ENCODE results near the gene RNF220.

RNF220 gene

DNA sequence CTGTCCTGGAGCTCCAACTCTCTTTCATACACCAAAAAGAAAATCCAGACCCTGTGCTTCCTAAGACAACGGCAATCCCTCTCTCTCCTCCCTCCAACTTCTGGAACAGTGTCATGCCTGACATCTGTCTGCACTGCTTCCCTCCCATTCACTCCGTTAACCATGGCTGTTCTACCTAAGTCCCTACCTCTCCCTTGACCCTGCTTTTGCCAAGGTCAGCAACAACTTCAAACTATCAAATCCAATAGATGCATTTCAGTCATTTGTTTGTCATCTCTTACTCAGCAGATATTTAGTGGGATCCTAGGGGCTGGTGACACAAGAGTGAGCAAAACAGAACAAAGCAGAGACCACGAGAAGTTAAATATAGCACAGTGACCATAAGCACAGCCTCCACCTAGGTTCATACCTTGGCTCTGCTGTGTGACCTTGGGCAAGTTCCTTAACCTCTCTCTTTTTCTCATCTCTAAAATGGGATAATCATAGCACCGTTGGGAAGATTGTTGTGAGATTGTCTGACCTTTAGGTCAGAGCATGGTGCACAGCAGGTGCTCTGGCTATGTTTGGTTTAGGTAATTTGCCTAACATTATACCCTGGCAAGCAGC lies 180.4 kb downstream of the RNF220 start:
- no peak for DNase-seq (ENCODE audit: low read depth, low spot score)
- no peaks in the 10 kb centered on the region for H3K36me3 ChIP-seq (ENCODE audit: insufficient read depth, low read length)
- no peak overlapping the region for H3K27ac ChIP-seq
- no peak overlapping the region for H3K9ac ChIP-seq (ENCODE audit: insufficient read length)
- no peaks in the 10 kb centered on the region for H3K9me3 ChIP-seq (ENCODE audit: low read depth, low read length)
- H3K4me3 ChIP-seq, result no peak overlapping the region
- TF ChIP-seq POLR2AphosphoS5 (IDR thresholded peaks at IDR 0.05; ENCODE audit: borderline replicate concordance, low read depth, low read length) (no peak), EZH2 (IDR thresholded peaks at IDR 0.05) (no peak), FOXP2 (optimal IDR thresholded peaks at IDR 0.05; ENCODE audit: control extremely low read depth, extremely low read length, insufficient read depth) (no peak)

DNA sequence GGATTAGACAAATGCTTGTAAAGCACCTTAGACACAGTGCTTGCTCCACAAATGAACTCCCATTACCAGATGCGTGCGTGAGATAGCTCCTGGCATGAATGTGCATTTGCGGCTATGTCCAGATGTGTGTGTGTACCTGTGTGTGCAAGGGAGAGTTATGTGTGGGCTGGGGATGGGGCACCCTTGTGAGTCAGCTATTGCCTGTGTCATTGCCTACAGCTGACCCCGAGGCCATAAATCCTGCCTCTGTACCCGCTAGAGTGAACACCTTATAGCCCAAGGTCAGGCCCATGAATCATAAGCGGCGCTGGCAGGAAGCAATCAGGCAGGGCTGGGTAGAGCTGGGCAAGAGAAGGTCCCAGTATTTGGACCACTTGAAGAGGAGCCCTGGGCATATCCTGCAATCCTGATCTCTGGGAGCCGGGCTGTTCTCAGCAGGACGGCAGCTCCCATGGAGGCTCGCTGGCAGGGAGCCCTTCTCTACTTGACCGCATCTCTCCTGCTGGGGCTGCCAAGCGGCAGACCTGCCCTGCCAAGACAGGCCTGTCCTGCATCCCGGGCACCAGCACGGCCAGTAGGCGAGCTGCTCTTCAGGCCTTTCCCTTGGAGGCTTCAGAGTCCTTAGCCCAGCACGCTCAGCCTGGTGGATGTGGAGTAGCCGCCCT lies 182.9 kb downstream of the RNF220 start:
- H3K9ac ChIP-seq (ENCODE audit: insufficient read length), result no peak overlapping the region
- H3K36me3 ChIP-seq (ENCODE audit: insufficient read depth, low read length), result no peaks in the 10 kb centered on the region
- no peak for TF ChIP-seq FOXP2 (optimal IDR thresholded peaks at IDR 0.05; ENCODE audit: control extremely low read depth, extremely low read length, insufficient read depth)
- H3K9me3 ChIP-seq (ENCODE audit: low read depth, low read length), result no peaks in the 10 kb centered on the region
- H3K27ac ChIP-seq, result no peak overlapping the region
- no peak for DNase-seq (ENCODE audit: low read depth, low spot score)
- no peak overlapping the region for H3K4me3 ChIP-seq

DNA sequence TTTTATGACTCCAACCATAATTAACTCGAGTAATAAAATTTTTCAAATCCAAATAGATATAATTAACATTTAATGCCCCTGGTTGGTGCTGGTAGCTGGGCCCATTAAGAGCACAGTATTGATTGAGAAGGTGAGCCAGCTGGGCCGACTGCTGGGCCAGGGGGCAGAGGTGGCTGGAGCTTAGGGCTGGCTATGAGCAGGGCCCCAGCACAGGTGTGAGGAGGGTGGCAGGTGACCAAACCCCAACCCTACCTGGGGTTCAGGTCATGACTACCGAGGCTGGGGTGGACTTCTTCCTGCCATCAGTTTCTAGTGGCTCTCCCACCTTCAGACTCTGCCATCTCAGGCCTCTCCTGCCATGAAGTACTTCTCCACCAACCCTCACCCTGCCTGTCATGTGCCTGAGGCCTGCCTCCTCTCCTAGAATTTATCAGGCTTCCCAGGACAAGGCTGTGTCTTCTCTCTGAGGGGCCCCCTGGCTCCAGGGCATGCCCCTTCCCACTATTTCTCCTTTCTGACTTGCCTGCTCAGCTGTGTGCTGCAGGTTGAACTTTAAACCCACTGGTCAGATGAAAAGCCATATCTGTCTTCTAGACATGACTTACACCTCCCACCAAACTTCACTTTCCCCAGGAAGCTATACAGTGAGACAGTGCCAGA lies 183.6 kb downstream of the RNF220 start:
- no peak overlapping the region for H3K4me3 ChIP-seq
- H3K9me3 ChIP-seq (ENCODE audit: low read depth, low read length), result no peaks in the 10 kb centered on the region
- H3K27ac ChIP-seq, result no peak overlapping the region
- H3K9ac ChIP-seq (ENCODE audit: insufficient read length), result no peak overlapping the region
- TF ChIP-seq EZH2 (IDR thresholded peaks at IDR 0.05), result no peak
- TF ChIP-seq POLR2AphosphoS5 (IDR thresholded peaks at IDR 0.05; ENCODE audit: borderline replicate concordance, low read depth, low read length), result no peak
- no peak for TF ChIP-seq FOXP2 (optimal IDR thresholded peaks at IDR 0.05; ENCODE audit: control extremely low read depth, extremely low read length, insufficient read depth)
- no peaks in the 10 kb centered on the region for H3K36me3 ChIP-seq (ENCODE audit: insufficient read depth, low read length)
- DNase-seq (ENCODE audit: low read depth, low spot score), result no peak

DNA sequence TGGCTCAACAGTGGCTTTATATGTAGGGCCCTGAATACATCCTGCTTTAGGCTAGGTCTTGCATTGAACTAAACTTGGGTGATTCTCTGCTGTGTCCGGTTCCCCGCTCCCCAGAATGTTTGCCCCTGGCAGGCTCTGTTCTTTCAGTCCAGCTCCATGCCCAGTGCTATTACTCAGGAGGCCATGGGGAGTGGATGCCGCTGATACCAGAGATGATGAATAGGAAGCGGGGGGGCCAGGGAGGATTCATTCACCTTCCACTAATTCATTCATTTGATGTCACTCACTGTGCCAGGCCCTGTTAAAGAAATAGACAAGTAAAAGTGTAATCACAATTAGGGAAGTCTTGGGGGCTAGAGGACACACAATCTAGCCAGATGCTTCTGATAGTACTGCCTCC lies 185.4 kb downstream of the RNF220 start:
- Histone ChIP-seq H3K9me3 (ENCODE audit: low read depth, low read length) (no peaks in the 10 kb centered on the region), H3K27ac (no peak overlapping the region), H3K36me3 (ENCODE audit: insufficient read depth, low read length) (no peaks in the 10 kb centered on the region), H3K4me3 (no peak overlapping the region), H3K9ac (ENCODE audit: insufficient read length) (no peak overlapping the region)
- DNase-seq (ENCODE audit: low read depth, low spot score), result no peak
- TF ChIP-seq POLR2AphosphoS5 (IDR thresholded peaks at IDR 0.05; ENCODE audit: borderline replicate concordance, low read depth, low read length) (no peak), FOXP2 (optimal IDR thresholded peaks at IDR 0.05; ENCODE audit: control extremely low read depth, extremely low read length, insufficient read depth) (no peak), EZH2 (IDR thresholded peaks at IDR 0.05) (no peak)

DNA sequence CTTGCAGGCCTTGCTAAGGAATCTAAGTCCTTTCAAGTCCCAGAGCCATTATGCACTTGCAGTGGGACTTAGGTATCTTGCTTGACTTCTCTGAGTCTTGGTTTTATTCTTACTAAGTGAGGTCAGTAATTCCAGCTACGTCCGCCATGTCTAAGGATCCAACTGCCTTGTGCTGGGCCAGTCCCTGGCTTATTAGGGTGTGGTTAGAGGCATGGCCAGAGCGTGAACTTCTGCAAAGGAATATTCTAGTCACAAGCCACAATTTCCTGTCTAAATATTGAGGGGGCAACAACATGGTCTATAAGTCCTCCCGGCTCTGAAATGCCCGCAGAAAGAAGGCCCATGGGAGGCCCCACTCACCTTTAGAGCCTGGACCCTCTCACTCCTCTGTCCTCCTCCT lies 186.3 kb downstream of the RNF220 start:
- H3K9me3 ChIP-seq (ENCODE audit: low read depth, low read length), result no peaks in the 10 kb centered on the region
- no peak for DNase-seq (ENCODE audit: low read depth, low spot score)
- H3K9ac ChIP-seq (ENCODE audit: insufficient read length), result no peak overlapping the region
- no peaks in the 10 kb centered on the region for H3K36me3 ChIP-seq (ENCODE audit: insufficient read depth, low read length)
- no peak overlapping the region for H3K27ac ChIP-seq
- no peak overlapping the region for H3K4me3 ChIP-seq
- TF ChIP-seq POLR2AphosphoS5 (IDR thresholded peaks at IDR 0.05; ENCODE audit: borderline replicate concordance, low read depth, low read length) (no peak), EZH2 (IDR thresholded peaks at IDR 0.05) (no peak), FOXP2 (optimal IDR thresholded peaks at IDR 0.05; ENCODE audit: control extremely low read depth, extremely low read length, insufficient read depth) (no peak)

DNA sequence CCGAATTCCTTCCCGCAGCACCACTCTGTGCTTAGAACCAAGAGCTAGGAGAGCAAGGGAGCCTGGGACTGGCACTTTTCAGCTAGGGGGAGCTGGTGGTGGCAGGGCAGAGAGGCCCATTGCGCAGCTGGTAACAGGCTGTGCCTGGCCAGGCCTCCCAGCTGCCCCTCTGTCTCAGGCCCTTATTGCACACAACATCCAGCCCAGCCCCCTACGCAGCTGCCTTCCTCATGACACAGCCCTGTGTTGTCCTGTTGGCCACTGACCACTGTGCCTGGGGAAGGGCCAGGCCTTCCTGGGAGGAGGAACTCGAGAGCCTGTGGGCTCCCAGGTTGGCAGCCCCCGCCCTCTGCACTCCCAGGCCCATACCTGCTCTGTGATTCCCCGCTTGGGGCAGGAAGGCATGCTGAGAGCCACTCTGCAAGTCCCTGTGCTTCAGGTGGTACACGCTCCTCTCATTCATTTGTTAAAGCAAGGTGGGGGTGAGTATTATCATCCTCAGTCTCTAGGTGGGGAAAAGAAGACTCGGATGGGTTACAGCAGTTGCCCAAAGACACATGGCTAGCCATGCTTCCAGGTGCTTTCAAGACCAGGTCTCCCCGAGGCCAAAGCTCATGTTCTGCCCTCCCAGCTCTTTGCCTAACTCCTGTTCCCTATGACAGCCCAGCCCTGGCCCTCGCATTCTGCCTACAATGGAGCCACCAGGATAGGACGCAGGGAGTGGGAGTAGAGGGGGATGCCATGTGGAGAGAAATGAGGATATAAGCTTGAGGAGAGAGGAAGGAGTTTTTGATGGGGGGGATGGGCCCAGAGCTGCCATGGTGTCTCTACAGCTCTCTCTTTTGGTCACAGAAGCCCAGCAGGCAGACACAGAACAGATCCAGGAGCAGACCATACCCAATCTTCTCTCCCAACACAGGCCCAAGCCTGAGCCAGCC lies 187.4 kb downstream of the RNF220 start:
- Histone ChIP-seq H3K36me3 (ENCODE audit: insufficient read depth, low read length) (no peaks in the 10 kb centered on the region), H3K9me3 (ENCODE audit: low read depth, low read length) (no peaks in the 10 kb centered on the region), H3K4me3 (no peak overlapping the region), H3K9ac (ENCODE audit: insufficient read length) (no peak overlapping the region), H3K27ac (no peak overlapping the region)
- no peak for DNase-seq (ENCODE audit: low read depth, low spot score)
- TF ChIP-seq EZH2 (IDR thresholded peaks at IDR 0.05), result no peak
- no peak for TF ChIP-seq FOXP2 (optimal IDR thresholded peaks at IDR 0.05; ENCODE audit: control extremely low read depth, extremely low read length, insufficient read depth)
- no peak for TF ChIP-seq POLR2AphosphoS5 (IDR thresholded peaks at IDR 0.05; ENCODE audit: borderline replicate concordance, low read depth, low read length)

DNA sequence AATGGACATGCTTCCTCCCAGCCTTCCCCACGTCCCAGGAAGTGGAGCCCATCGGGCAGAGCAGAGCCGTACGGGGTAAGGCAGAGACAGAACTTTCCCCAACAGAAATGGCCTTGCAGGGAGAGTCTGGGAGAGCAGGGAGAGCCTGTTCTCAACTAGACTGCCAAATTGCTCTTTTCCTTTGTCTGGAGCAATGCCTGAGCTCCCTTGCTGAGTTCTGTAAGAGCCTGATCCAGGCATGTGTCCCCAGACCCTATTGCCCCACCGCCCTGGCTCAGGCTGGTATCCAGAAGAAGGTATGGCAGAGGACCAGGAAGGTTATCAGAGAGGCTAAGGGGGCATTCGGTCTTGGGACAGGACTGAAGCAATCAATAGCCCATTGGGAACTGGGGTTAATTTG lies 189.3 kb downstream of the RNF220 start:
- H3K27ac ChIP-seq, result no peak overlapping the region
- no peak overlapping the region for H3K4me3 ChIP-seq
- no peak for DNase-seq (ENCODE audit: low read depth, low spot score)
- H3K9ac ChIP-seq (ENCODE audit: insufficient read length), result no peak overlapping the region
- no peaks in the 10 kb centered on the region for H3K9me3 ChIP-seq (ENCODE audit: low read depth, low read length)
- H3K36me3 ChIP-seq (ENCODE audit: insufficient read depth, low read length), result no peaks in the 10 kb centered on the region
- TF ChIP-seq POLR2AphosphoS5 (IDR thresholded peaks at IDR 0.05; ENCODE audit: borderline replicate concordance, low read depth, low read length), result no peak
- TF ChIP-seq EZH2 (IDR thresholded peaks at IDR 0.05), result no peak
- TF ChIP-seq FOXP2 (optimal IDR thresholded peaks at IDR 0.05; ENCODE audit: control extremely low read depth, extremely low read length, insufficient read depth), result no peak

All from SK-N-MC (cell line).